ENCODE measurements around the gene LHFPL5. TPM values are rescaled to one million over a fixed set of nuclear protein-coding genes. Genes with fewer than 3 reads are reported as not detected.

Gene LHFPL5
- total and polyA plus RNA-seq, 2 of the 8 experiments (the other 6 are each of a cell fraction or from before 2014, with no cell fraction given) = 0.03 TPM; not detected in 1

Other genes with a start within 250 kb of the LHFPL5 start
- 40.4 and 41.0 TPM in 2 replicates for gene FKBP5, start 116.4 kb upstream of the LHFPL5 start, total RNA-seq (2021; fragmentation: NEBNext Ultra II Directional; extraction: Animal tissue kit (Norgen Biotek cat#: 25700))
- gene FKBP5, start 116.4 kb upstream of the LHFPL5 start, polyA plus RNA-seq (2011; rRNA removed) = 9.3 and 14.3 TPM in 2 replicates
- 0.78 and 0.86 TPM in 2 replicates for gene ARMC12, start 68.3 kb upstream of the LHFPL5 start, total RNA-seq (2021; fragmentation: NEBNext Ultra II Directional; extraction: Animal tissue kit (Norgen Biotek cat#: 25700))
- gene ARMC12, start 68.3 kb upstream of the LHFPL5 start, polyA plus RNA-seq (2011; rRNA removed) = 3.7 and 3.9 TPM in 2 replicates
- 1.4 TPM in 2 replicates for gene CLPSL2, start 28.8 kb upstream of the LHFPL5 start, total RNA-seq (2021; fragmentation: NEBNext Ultra II Directional; extraction: Animal tissue kit (Norgen Biotek cat#: 25700))
- 3.2 and 3.4 TPM in 2 replicates for gene CLPSL2, start 28.8 kb upstream of the LHFPL5 start, polyA plus RNA-seq (2011; rRNA removed)
- not detected in 2 replicates for gene CLPSL1, start 24.3 kb upstream of the LHFPL5 start, total RNA-seq (2021; fragmentation: NEBNext Ultra II Directional; extraction: Animal tissue kit (Norgen Biotek cat#: 25700))
- 0.88 TPM in 1 of 2 replicates, not detected in the other for gene CLPSL1, start 24.3 kb upstream of the LHFPL5 start, polyA plus RNA-seq (2011; rRNA removed)
- gene CLPS, start 8.0 kb upstream of the LHFPL5 start, total RNA-seq (2021; fragmentation: NEBNext Ultra II Directional; extraction: Animal tissue kit (Norgen Biotek cat#: 25700)) = not detected in 2 replicates
- gene CLPS, start 8.0 kb upstream of the LHFPL5 start, polyA plus RNA-seq (2011; rRNA removed) = not detected in 2 replicates
- 102 and 116 TPM in 2 replicates for gene SRPK1, start 115.7 kb downstream of the LHFPL5 start, total RNA-seq (2021; fragmentation: NEBNext Ultra II Directional; extraction: Animal tissue kit (Norgen Biotek cat#: 25700))
- 17.2 and 25.7 TPM in 2 replicates for gene SRPK1, start 115.7 kb downstream of the LHFPL5 start, polyA plus RNA-seq (2011; rRNA removed)
- gene SLC26A8, start 219.3 kb downstream of the LHFPL5 start, total RNA-seq (2021; fragmentation: NEBNext Ultra II Directional; extraction: Animal tissue kit (Norgen Biotek cat#: 25700)) = 0.56 and 1.1 TPM in 2 replicates
- gene SLC26A8, start 219.3 kb downstream of the LHFPL5 start, polyA plus RNA-seq (2011; rRNA removed) = 0.57 and 0.86 TPM in 2 replicates
- gene MAPK14, start 222.5 kb downstream of the LHFPL5 start, total RNA-seq (2021; fragmentation: NEBNext Ultra II Directional; extraction: Animal tissue kit (Norgen Biotek cat#: 25700)) = 33.2 and 39.3 TPM in 2 replicates
- 15.9 and 18.1 TPM in 2 replicates for gene MAPK14, start 222.5 kb downstream of the LHFPL5 start, polyA plus RNA-seq (2011; rRNA removed)

Data from H1 (cell line).